DMS153 treated with DMSO at 0.1 percent for 48 hours (cell line): ENCODE measurements around the gene CACFD1.

Experiments used
- DNase-seq: peaks from one replicate; lab custom pipeline; 2025; ENCODE audit not compliant: unreplicated experiment; lab: John Stamatoyannopoulos, UW

Gene CACFD1

GRCh38 chr9:133478851-133479711, 19.3 kb downstream of the CACFD1 start, which contains the start of gene SLC2A6:
TSS of gene SLC2A6 (minus strand) at chr9:133479099. CDS start at chr9:133479059, 40 bp downstream.
- DNase-seq, result peak; percentile 83

GRCh38 chr9:133483611-133484010, 23.8 kb downstream of the CACFD1 start:
- no peak for DNase-seq

- DNase-seq, result no peak
Observed at GRCh38 chr9:133484671-133485437, 25.1 kb downstream of the CACFD1 start.

- DNase-seq, result no peak
Observed at GRCh38 chr9:133485531-133486260, 25.9 kb downstream of the CACFD1 start.

- no peak for DNase-seq
Observed at GRCh38 chr9:133487331-133487725, 27.6 kb downstream of the CACFD1 start.

- no peak for DNase-seq
Observed at GRCh38 chr9:133488686-133489252, 29.0 kb downstream of the CACFD1 start.

GRCh38 chr9:133489253-133490190, 29.7 kb downstream of the CACFD1 start:
- DNase-seq, result no peak

GRCh38 chr9:133490201-133490681, 30.5 kb downstream of the CACFD1 start:
- DNase-seq, result no peak

GRCh38 chr9:133490865-133491655, 31.3 kb downstream of the CACFD1 start:
- no peak for DNase-seq

- DNase-seq, result no peak
Observed at GRCh38 chr9:133491656-133491925, 31.8 kb downstream of the CACFD1 start.

- DNase-seq, result no peak
Observed at GRCh38 chr9:133492061-133493021, 32.6 kb downstream of the CACFD1 start.

- no peak for DNase-seq
Observed at GRCh38 chr9:133493428-133493827, 33.6 kb downstream of the CACFD1 start.

GRCh38 chr9:133493845-133494540, 34.2 kb downstream of the CACFD1 start:
- no peak for DNase-seq

GRCh38 chr9:133494636-133495326, 35.0 kb downstream of the CACFD1 start:
- no peak for DNase-seq

GRCh38 chr9:133495327-133496293, 35.8 kb downstream of the CACFD1 start:
- DNase-seq, result no peak
